Neural cell (in vitro differentiated cells): ENCODE data around the gene SEMA6A. TPM values are rescaled to one million over a fixed set of nuclear protein-coding genes. Genes with fewer than 3 reads are reported as not detected.
A peak's percentile ranks its signal among the peaks of the same experiment; 100 is the strongest.

Experiments
- H2AFZ ChIP-seq: fragments of 200-600, 300-800 bp; sonication (generic), shearing (Covaris generic); 2 replicates; pipeline ENCODE4 v1.6.0; 2014; ENCODE audit warnings: low read depth, mild to moderate bottlenecking, antibody characterized with exemption, low read length, moderate library complexity
- H3F3A ChIP-seq: fragments of 200-600 bp; shearing (Covaris generic); 2 replicates; pipeline ENCODE4 v1.6.1; 2016; ENCODE audit warnings: mild to moderate bottlenecking, moderate library complexity, mixed read lengths, antibody characterized with exemption, low read length; ENCODE audit not compliant: insufficient read depth, poor library complexity, severe bottlenecking
- H3K27ac ChIP-seq: fragments of 200-600, 300-800 bp; sonication (generic), shearing (Covaris generic); 2 replicates; pipeline ENCODE4 v1.5.1; 2014; ENCODE audit warnings: mild to moderate bottlenecking, low read length, moderate library complexity
- H3K27me3 ChIP-seq: fragments of 300-800, 200-600 bp; sonication (generic), shearing (Covaris generic); 2 replicates; pipeline ENCODE4 v1.6.0; 2014; ENCODE audit warnings: mild to moderate bottlenecking, low read depth, low read length, moderate library complexity; ENCODE audit not compliant: insufficient read depth
- H3K36me3 ChIP-seq: fragments of 300-800, 200-600 bp; sonication (generic), shearing (Covaris generic); 2 replicates; pipeline ENCODE4 v1.5.1; 2014; ENCODE audit warnings: mild to moderate bottlenecking, antibody characterized with exemption, low read length, moderate library complexity; ENCODE audit not compliant: insufficient read depth
- H3K4me2 ChIP-seq: fragments of 300-800, 200-600 bp; sonication (generic), shearing (Covaris generic); 2 replicates; pipeline ENCODE4 v1.6.0; 2014; ENCODE audit warnings: mild to moderate bottlenecking, low read length
- H3K4me3 ChIP-seq: fragments of 300-800, 200-600 bp; sonication (generic), shearing (Covaris generic); 2 replicates; pipeline ENCODE4 v1.5.1; 2014; ENCODE audit warnings: mild to moderate bottlenecking, low read length, moderate library complexity
- H3K79me2 ChIP-seq: fragments of 200-600 bp; shearing (Covaris generic); replicated peaks from 2 replicates; pipeline ENCODE4 v1.6.0; 2014; ENCODE audit warnings: mild to moderate bottlenecking, low read length, moderate library complexity; ENCODE audit not compliant: insufficient read depth
- H3K9ac ChIP-seq: fragments of 300-800, 200-600 bp; sonication (generic), shearing (Covaris generic); 2 replicates; pipeline ENCODE4 v1.6.1; 2016; ENCODE audit warnings: mild to moderate bottlenecking, low read length, mixed read lengths
- H3K9me2 ChIP-seq: fragments of 200-600 bp; shearing (Covaris generic); 2 replicates; pipeline ENCODE4 v1.6.1; 2016; ENCODE audit warnings: mild to moderate bottlenecking, low read length, mixed read lengths; ENCODE audit not compliant: insufficient read depth
- H3K9me3 ChIP-seq: fragments of 200-600, 300-800 bp; sonication (generic), shearing (Covaris generic); 2 replicates; pipeline ENCODE4 v1.6.1; 2016; ENCODE audit warnings: mild to moderate bottlenecking, mixed run types, low read length, moderate library complexity, mixed read lengths
- H4K20me1 ChIP-seq: fragments of 200-600 bp; shearing (Covaris generic); 2 replicates; pipeline ENCODE4 v1.6.1; 2016; ENCODE audit warnings: mild to moderate bottlenecking, mixed run types; ENCODE audit not compliant: insufficient read depth
- CTCF ChIP-seq: fragments of 450-650 bp; IDR thresholded peaks from 2 replicates; pipeline ENCODE4 v1.5.1; 2014; ENCODE audit warnings: antibody characterized with exemption, mild to moderate bottlenecking, moderate library complexity; ENCODE audit not compliant: poor library complexity, severe bottlenecking
- EP300 ChIP-seq: fragments of 450-650 bp; conservative IDR thresholded peaks from 2 replicates; pipeline ENCODE4 v1.6.1; 2014; ENCODE audit warnings: antibody characterized with exemption, mild to moderate bottlenecking, moderate library complexity; ENCODE audit not compliant: poor library complexity, severe bottlenecking
- EZH2 ChIP-seq: fragments of 200-600, 300-800 bp; shearing (Covaris generic), sonication (generic); IDR thresholded peaks from 2 replicates; pipeline ENCODE4 v1.6.1; 2014; ENCODE audit warnings: antibody characterized with exemption, low read length, borderline replicate concordance, mild to moderate bottlenecking; ENCODE audit not compliant: insufficient read depth, poor library complexity, severe bottlenecking
- MXI1 ChIP-seq: fragments of 450-650 bp; conservative IDR thresholded peaks from 2 replicates; pipeline ENCODE4 v1.6.1; 2014; ENCODE audit warnings: antibody characterized with exemption, mild to moderate bottlenecking; ENCODE audit not compliant: poor library complexity, severe bottlenecking
- POLR2AphosphoS5 ChIP-seq: IDR thresholded peaks from 2 replicates; pipeline ENCODE4 v1.6.1; 2012
- RAD21 ChIP-seq: fragments of 450-650 bp; conservative IDR thresholded peaks from 2 replicates; pipeline ENCODE4 v1.6.1; 2014; ENCODE audit warnings: antibody characterized with exemption, mild to moderate bottlenecking, moderate library complexity
- REST ChIP-seq: IDR thresholded peaks from 2 replicates; pipeline ENCODE4 v1.6.1; 2012; ENCODE audit warnings: borderline replicate concordance
- SMC3 ChIP-seq: fragments of 450-650 bp; conservative IDR thresholded peaks from 2 replicates; pipeline ENCODE4 v1.6.1; 2014; ENCODE audit warnings: antibody characterized with exemption, mild to moderate bottlenecking, moderate library complexity; ENCODE audit not compliant: poor library complexity
- TAF1 ChIP-seq: IDR thresholded peaks from 2 replicates; pipeline ENCODE4 v1.6.1; 2012; ENCODE audit warnings: low read depth
- polyA plus RNA-seq: library from polyadenylated mRNA; depleted of rRNA; stranded (reverse); fragments of >200 nt; gene quantifications from 2 replicates; pipeline ENCODE4 v1.2.3, GENCODE V29; 2014

Gene SEMA6A
- polyA plus RNA-seq, 1 donor from 2014 or later: 6.5 TPM

- no peaks in the 10 kb centered on the region for H4K20me1 ChIP-seq
- H3K27ac ChIP-seq: peak overlapping the region; percentile 52
- H3K79me2 ChIP-seq: peaks cover 55% of the 10 kb centered on the region
- H3K9me3 ChIP-seq: no peaks in the 10 kb centered on the region
- H3K9me2 ChIP-seq: no peaks in the 10 kb centered on the region
- TF ChIP-seq POLR2AphosphoS5 (peak; percentile 26), CTCF (no peak), MXI1 (peak; percentile 53)
- peak overlapping the region; percentile 79 for H3K4me3 ChIP-seq
- H3K9ac ChIP-seq: peak overlapping the region; percentile 59
- peak overlapping the region; percentile 54 for H3K4me2 ChIP-seq
- H3K27me3 ChIP-seq: peaks cover 47% of the 10 kb centered on the region
- H2AFZ ChIP-seq: no peak overlapping the region
- no peaks in the 10 kb centered on the region for H3K36me3 ChIP-seq
- peaks cover 5% of the 10 kb centered on the region for H3F3A ChIP-seq
Observed at GRCh38 chr5:116572350-116573278, 2.0 kb downstream of the SEMA6A start.

- Histone ChIP-seq H3K36me3 (no peaks in the 10 kb centered on the region), H3K4me2 (peak overlapping the region; percentile 54), H3K9ac (peak overlapping the region; percentile 59), H3K27me3 (peaks cover 47% of the 10 kb centered on the region), H3K9me3 (no peaks in the 10 kb centered on the region), H3K4me3 (peak overlapping the region; percentile 79), H3K27ac (peak overlapping the region; percentile 52), H3K79me2 (peaks cover 63% of the 10 kb centered on the region), H3F3A (peaks cover 5% of the 10 kb centered on the region), H4K20me1 (no peaks in the 10 kb centered on the region), H2AFZ (no peak overlapping the region), H3K9me2 (no peaks in the 10 kb centered on the region)
- TF ChIP-seq CTCF (peak; percentile 18), RAD21 (no peak)
Observed at GRCh38 chr5:116571568-116572349, 2.9 kb downstream of the SEMA6A start.

GRCh38 chr5:116569999-116570398 lies 4.6 kb downstream of the SEMA6A start:
- peaks cover 37% of the 10 kb centered on the region for H3K27me3 ChIP-seq
- H3K79me2 ChIP-seq: peaks cover 71% of the 10 kb centered on the region
- no peaks in the 10 kb centered on the region for H3F3A ChIP-seq
- no peak overlapping the region for H2AFZ ChIP-seq
- H3K27ac ChIP-seq: no peak overlapping the region
- no peaks in the 10 kb centered on the region for H3K9me3 ChIP-seq
- H3K36me3 ChIP-seq: no peaks in the 10 kb centered on the region
- TF ChIP-seq MXI1: no peak
- TF ChIP-seq REST: no peak
- no peak for TF ChIP-seq TAF1
- TF ChIP-seq EZH2: no peak
- TF ChIP-seq POLR2AphosphoS5: no peak
- no peak for TF ChIP-seq EP300
- no peak for TF ChIP-seq SMC3
- no peak for TF ChIP-seq CTCF
- no peak for TF ChIP-seq RAD21
- no peak overlapping the region for H3K9ac ChIP-seq
- H3K4me3 ChIP-seq: peak overlapping the region; percentile 79
- no peaks in the 10 kb centered on the region for H3K9me2 ChIP-seq
- no peaks in the 10 kb centered on the region for H4K20me1 ChIP-seq
- no peak overlapping the region for H3K4me2 ChIP-seq
